ENCODE results near the gene MAP3K5. TPM values are rescaled to one million over a fixed set of nuclear protein-coding genes. Genes with fewer than 3 reads are reported as not detected.
A peak's percentile ranks its signal among the peaks of the same experiment; 100 is the strongest.

The MAP3K5 gene
- total and polyA plus RNA-seq, 9 of the 15 experiments (the other 6 are each of a cell fraction or from before 2014, with no cell fraction given) = 2.2 to 13.0 (median 9.9) TPM

DNA sequence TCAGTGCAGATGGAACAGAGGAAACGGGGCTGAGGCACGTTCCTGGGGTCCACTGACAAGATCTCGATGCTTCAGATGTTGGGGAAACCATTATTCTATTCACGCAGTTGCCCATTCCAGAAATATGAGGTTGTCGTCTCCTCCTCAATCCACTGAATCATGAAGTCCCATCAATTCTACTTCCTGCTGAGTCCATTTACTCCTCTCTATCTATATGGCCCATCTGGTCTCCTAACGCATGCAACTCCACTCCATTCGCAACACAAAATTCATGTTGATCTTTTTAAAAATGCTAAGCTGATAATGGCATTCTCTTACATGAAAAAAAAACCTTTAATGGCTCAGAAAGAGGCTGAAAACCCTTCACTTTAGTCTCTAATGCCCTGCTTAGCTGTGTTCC lies 37.5 kb downstream of the MAP3K5 start (continued):
- no peak for TF ChIP-seq ZNF12 (CRISPR knock-in tag; IDR thresholded peaks at IDR 0.05)
- peak; percentile 84 for TF ChIP-seq GATA2 (CRISPR knock-in tag; IDR thresholded peaks at IDR 0.05)
- TF ChIP-seq NFE2 (IDR thresholded peaks at IDR 0.05; ENCODE audit: low read depth) = peak; percentile 12; the same call in 1 of the 2 replicates
- peak; percentile 86 for TF ChIP-seq SMARCA4 (IDR thresholded peaks at IDR 0.05)
- TF ChIP-seq KDM5B (IDR thresholded peaks at IDR 0.05; ENCODE audit: insufficient replicate concordance, low read depth, low read length) = no peak
- TF ChIP-seq DACH1 (IDR thresholded peaks at IDR 0.05; ENCODE audit: partially characterized antibody) = no peak
- TF ChIP-seq, protein P1, sequence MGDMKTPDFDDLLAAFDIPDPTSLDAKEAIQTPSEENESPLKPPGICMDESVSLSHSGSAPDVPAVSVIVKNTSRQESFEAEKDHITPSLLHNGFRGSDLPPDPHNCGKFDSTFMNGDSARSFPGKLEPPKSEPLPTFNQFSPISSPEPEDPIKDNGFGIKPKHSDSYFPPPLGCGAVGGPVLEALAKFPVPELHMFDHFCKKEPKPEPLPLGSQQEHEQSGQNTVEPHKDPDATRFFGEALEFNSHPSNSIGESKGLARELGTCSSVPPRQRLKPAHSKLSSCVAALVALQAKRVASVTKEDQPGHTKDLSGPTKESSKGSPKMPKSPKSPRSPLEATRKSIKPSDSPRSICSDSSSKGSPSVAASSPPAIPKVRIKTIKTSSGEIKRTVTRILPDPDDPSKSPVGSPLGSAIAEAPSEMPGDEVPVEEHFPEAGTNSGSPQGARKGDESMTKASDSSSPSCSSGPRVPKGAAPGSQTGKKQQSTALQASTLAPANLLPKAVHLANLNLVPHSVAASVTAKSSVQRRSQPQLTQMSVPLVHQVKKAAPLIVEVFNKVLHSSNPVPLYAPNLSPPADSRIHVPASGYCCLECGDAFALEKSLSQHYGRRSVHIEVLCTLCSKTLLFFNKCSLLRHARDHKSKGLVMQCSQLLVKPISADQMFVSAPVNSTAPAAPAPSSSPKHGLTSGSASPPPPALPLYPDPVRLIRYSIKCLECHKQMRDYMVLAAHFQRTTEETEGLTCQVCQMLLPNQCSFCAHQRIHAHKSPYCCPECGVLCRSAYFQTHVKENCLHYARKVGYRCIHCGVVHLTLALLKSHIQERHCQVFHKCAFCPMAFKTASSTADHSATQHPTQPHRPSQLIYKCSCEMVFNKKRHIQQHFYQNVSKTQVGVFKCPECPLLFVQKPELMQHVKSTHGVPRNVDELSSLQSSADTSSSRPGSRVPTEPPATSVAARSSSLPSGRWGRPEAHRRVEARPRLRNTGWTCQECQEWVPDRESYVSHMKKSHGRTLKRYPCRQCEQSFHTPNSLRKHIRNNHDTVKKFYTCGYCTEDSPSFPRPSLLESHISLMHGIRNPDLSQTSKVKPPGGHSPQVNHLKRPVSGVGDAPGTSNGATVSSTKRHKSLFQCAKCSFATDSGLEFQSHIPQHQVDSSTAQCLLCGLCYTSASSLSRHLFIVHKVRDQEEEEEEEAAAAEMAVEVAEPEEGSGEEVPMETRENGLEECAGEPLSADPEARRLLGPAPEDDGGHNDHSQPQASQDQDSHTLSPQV (IDR thresholded peaks at IDR 0.05) = peak; percentile 76
- TF ChIP-seq ETV5 (CRISPR knock-in tag; IDR thresholded peaks at IDR 0.05; ENCODE audit: low read depth) = peak; percentile 39; the same call in 1 of the 2 replicates
- TF ChIP-seq TEAD4 (IDR thresholded peaks at IDR 0.05; ENCODE audit: low read length) = peak; percentile 77
- TF ChIP-seq TEAD4 (CRISPR knock-in tag; IDR thresholded peaks at IDR 0.05; ENCODE audit: borderline replicate concordance) = no peak
- TF ChIP-seq SMAD4 (CRISPR knock-in tag; conservative IDR thresholded peaks at IDR 0.05) = peak; percentile 38; the same call in 1 of the 2 replicates
- no peak for TF ChIP-seq CBFB (CRISPR knock-in tag; IDR thresholded peaks at IDR 0.05)
- TF ChIP-seq HDAC1 (IDR thresholded peaks at IDR 0.05) = no peak
- no peak for TF ChIP-seq ZFPM2 (CRISPR knock-in tag; IDR thresholded peaks at IDR 0.05)
- TF ChIP-seq MCM5 (IDR thresholded peaks at IDR 0.05; ENCODE audit: low read depth) = no peak
- no peak for TF ChIP-seq ZNF696 (CRISPR knock-in tag; conservative IDR thresholded peaks at IDR 0.05)
- no peak for TF ChIP-seq ZBTB8A (IDR thresholded peaks at IDR 0.05; ENCODE audit: partially characterized antibody)
- TF ChIP-seq ZFP30 (CRISPR knock-in tag; IDR thresholded peaks at IDR 0.05; ENCODE audit: borderline replicate concordance) = no peak
- 0 out of 4 replicates have a peak, but pooled peaks of 1 of the 2 experiments have one; percentile 35 for TF ChIP-seq TEAD1 (CRISPR knock-in tag; IDR thresholded peaks at IDR 0.05)
- TF ChIP-seq LEF1 (IDR thresholded peaks at IDR 0.05) = peak; percentile 63; the same call in 1 of the 2 replicates
- no peak for TF ChIP-seq THAP12 (CRISPR knock-in tag; IDR thresholded peaks at IDR 0.05)
